ENCODE measurements around the gene TICRR.

DNA sequence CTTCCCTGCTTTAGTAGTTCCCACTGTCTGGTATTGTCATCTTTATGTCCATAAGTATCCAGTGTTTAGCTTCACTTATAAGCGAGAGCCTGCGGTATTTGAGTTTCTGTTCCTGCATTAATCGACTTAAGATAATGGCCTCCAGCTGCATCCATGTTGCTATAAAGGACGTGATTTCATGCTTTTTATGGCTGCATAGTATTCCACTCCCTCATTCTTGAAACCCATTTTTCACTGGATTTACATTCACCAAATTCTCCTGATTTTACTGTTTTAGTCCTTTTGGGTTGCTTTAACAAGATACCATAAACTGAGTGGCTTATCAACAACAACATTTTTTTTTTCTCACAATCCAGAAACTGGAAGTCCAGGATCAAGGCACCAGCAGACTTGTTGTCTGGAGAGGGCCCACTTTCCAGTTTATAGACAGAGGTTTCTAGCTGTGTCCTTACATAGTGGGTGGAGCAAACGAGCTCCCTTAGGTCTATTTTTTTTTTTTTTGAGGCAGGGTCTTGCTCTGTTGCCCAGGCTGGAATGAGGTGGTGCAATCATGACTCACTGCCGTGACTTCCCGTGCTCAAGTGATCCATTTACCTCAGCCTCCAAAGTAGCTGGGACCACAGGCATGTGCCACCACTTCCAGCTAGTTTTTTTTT, 6.1 kb upstream of the TICRR start:
- TF ChIP-seq RAD21 (IDR thresholded peaks at IDR 0.05; ENCODE audit: low read length) (no peak), SMC3 (IDR thresholded peaks at IDR 0.05; ENCODE audit: low read depth, low read length) (no peak), MAZ (IDR thresholded peaks at IDR 0.05; ENCODE audit: borderline replicate concordance, low read depth, low read length) (no peak), RFX5 (IDR thresholded peaks at IDR 0.05; ENCODE audit: low read depth, low read length) (no peak), POLR2A (IDR thresholded peaks at IDR 0.05; ENCODE audit: low read depth, low read length) (no peak), CEBPB (IDR thresholded peaks at IDR 0.05; ENCODE audit: low read depth, low read length) (no peak), RCOR1 (IDR thresholded peaks at IDR 0.05; ENCODE audit: insufficient replicate concordance, low read length) (no peak), MAFK (IDR thresholded peaks at IDR 0.05; ENCODE audit: low read depth, low read length) (no peak), MXI1 (IDR thresholded peaks at IDR 0.05; ENCODE audit: borderline replicate concordance, low read depth, low read length) (no peak), BHLHE40 (IDR thresholded peaks at IDR 0.05; ENCODE audit: low read depth, low read length) (no peak), FOS (IDR thresholded peaks at IDR 0.05; ENCODE audit: low read depth, low read length) (no peak)
- TF ChIP-seq, protein P1, sequence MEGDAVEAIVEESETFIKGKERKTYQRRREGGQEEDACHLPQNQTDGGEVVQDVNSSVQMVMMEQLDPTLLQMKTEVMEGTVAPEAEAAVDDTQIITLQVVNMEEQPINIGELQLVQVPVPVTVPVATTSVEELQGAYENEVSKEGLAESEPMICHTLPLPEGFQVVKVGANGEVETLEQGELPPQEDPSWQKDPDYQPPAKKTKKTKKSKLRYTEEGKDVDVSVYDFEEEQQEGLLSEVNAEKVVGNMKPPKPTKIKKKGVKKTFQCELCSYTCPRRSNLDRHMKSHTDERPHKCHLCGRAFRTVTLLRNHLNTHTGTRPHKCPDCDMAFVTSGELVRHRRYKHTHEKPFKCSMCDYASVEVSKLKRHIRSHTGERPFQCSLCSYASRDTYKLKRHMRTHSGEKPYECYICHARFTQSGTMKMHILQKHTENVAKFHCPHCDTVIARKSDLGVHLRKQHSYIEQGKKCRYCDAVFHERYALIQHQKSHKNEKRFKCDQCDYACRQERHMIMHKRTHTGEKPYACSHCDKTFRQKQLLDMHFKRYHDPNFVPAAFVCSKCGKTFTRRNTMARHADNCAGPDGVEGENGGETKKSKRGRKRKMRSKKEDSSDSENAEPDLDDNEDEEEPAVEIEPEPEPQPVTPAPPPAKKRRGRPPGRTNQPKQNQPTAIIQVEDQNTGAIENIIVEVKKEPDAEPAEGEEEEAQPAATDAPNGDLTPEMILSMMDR (conservative IDR thresholded peaks at IDR 0.05; ENCODE audit: low read depth, low read length), result no peak
- TF ChIP-seq, protein P2, sequence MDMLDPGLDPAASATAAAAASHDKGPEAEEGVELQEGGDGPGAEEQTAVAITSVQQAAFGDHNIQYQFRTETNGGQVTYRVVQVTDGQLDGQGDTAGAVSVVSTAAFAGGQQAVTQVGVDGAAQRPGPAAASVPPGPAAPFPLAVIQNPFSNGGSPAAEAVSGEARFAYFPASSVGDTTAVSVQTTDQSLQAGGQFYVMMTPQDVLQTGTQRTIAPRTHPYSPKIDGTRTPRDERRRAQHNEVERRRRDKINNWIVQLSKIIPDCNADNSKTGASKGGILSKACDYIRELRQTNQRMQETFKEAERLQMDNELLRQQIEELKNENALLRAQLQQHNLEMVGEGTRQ (IDR thresholded peaks at IDR 0.05; ENCODE audit: low read depth, low read length), result no peak
